Peyer's patch (tissue), 4 donors: ENCODE data around the gene LCE7A. TPM values are rescaled to one million over a fixed set of nuclear protein-coding genes. Genes with fewer than 3 reads are reported as not detected.

ENCODE experiments used
- DNase-seq, 3 donors: peaks; one replicate each; pipeline ENCODE4 v3.0.0-alpha.2; 2017 to 2019
- H3K27ac ChIP-seq, 4 donors: fragments of 200-600 bp; sonication (generic); one replicate each; pipeline ENCODE4 v1.5.1; 2016 to 2019
- H3K27me3 ChIP-seq, 2 donors: fragments of 200-600 bp; sonication (generic); one replicate each; pipeline ENCODE4 v1.5.1; 2019
- H3K36me3 ChIP-seq, 3 donors: fragments of 200-600 bp; sonication (generic); one replicate each; pipeline ENCODE4 v1.5.1; 2016 to 2019
- H3K4me1 ChIP-seq, 4 donors: fragments of 200-600 bp; sonication (generic); one replicate each; pipeline ENCODE4 v1.5.1; 2016 to 2019
- H3K4me3 ChIP-seq, 4 donors: fragments of 200-600 bp; sonication (generic); 1 replicate in 3 of 4; 2 replicates in 1 of 4; pipeline ENCODE4 v1.5.1; 2016 to 2019; ENCODE audit warnings: mild to moderate bottlenecking in 1 of 4
- H3K9me3 ChIP-seq, 4 donors: fragments of 200-600 bp; sonication (generic); one replicate each; pipeline ENCODE4 v1.5.1; 2016 to 2019; ENCODE audit warnings: mild to moderate bottlenecking in 1 of 4
- POLR2A ChIP-seq, 2 donors: fragments of 450-650 bp; IDR thresholded peaks; one replicate each; pipeline ENCODE4 v1.5.1; 2017; ENCODE audit warnings: antibody characterized with exemption in 2 of 2, mild to moderate bottlenecking in 2 of 2, moderate library complexity in 2 of 2
- total RNA-seq, 4 donors: library from RNA; depleted of rRNA; stranded (reverse); fragments of >200 nt; gene quantifications; one replicate each; pipeline ENCODE4 v1.1.0, GENCODE V29; 2016
- TF ChIP-seq, protein P1 (sequence below), 6 experiments: fragments of 450-650 bp in 4 of 6; fragments of 200-600 bp in 2 of 6; sonication (generic) in 1 of 6; IDR thresholded peaks; one replicate each; pipeline ENCODE4 v1.5.1; 2017 to 2019; ENCODE audit warnings: antibody characterized with exemption in 6 of 6, mild to moderate bottlenecking in 3 of 6, moderate library complexity in 1 of 6

Gene LCE7A
- total RNA-seq = not detected

DNA sequence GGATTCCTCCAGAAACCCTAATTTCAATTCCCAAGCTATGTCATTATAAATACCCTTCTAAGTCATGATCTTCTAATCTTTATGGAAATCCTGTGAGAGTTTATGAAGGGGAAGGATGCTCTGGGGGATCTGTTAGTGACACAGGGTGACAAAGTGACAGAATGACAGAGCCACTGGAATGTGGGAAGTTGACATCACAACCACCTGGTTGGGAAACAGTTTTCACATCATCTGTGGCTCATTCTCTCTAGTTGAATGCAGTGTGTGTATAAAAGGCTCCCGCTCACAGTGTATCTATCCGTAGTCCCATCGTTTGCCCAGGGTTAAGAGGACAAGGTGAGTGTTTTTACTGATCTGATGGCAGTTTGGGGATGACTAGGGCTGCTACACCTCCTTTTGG is at the start of gene LCE7A:
Gene LCE7A (plus strand): TSS at position 301 of the 400 bp plus-strand sequence. CDS start 702 bp downstream, outside the sequence.
- no peaks in the 10 kb centered on the region for H3K4me1 ChIP-seq
- no peak within 1 kb of the TSS for H3K4me3 ChIP-seq
- H3K27me3 ChIP-seq = no peaks in the 10 kb centered on the region
- no peaks in the 10 kb centered on the region for H3K9me3 ChIP-seq
- no peak for TF ChIP-seq POLR2A (IDR thresholded peaks at IDR 0.05)
- TF ChIP-seq, protein P1, sequence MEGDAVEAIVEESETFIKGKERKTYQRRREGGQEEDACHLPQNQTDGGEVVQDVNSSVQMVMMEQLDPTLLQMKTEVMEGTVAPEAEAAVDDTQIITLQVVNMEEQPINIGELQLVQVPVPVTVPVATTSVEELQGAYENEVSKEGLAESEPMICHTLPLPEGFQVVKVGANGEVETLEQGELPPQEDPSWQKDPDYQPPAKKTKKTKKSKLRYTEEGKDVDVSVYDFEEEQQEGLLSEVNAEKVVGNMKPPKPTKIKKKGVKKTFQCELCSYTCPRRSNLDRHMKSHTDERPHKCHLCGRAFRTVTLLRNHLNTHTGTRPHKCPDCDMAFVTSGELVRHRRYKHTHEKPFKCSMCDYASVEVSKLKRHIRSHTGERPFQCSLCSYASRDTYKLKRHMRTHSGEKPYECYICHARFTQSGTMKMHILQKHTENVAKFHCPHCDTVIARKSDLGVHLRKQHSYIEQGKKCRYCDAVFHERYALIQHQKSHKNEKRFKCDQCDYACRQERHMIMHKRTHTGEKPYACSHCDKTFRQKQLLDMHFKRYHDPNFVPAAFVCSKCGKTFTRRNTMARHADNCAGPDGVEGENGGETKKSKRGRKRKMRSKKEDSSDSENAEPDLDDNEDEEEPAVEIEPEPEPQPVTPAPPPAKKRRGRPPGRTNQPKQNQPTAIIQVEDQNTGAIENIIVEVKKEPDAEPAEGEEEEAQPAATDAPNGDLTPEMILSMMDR (IDR thresholded peaks at IDR 0.05) = no peak
- DNase-seq = no peak
- no peak within 1 kb of the TSS for H3K27ac ChIP-seq
- H3K36me3 ChIP-seq = no peaks in the 10 kb centered on the region

- TF ChIP-seq POLR2A (IDR thresholded peaks at IDR 0.05) = no peak
- TF ChIP-seq, protein P1 (IDR thresholded peaks at IDR 0.05) = no peak
- Histone ChIP-seq H3K4me3 (no peak overlapping the region), H3K27me3 (no peaks in the 10 kb centered on the region), H3K36me3 (no peaks in the 10 kb centered on the region), H3K9me3 (no peaks in the 10 kb centered on the region), H3K27ac (no peak overlapping the region), H3K4me1 (no peaks in the 10 kb centered on the region)
- no peak for DNase-seq
Measured at GRCh38 chr1:152811050-152811449, 48.7 kb upstream of the LCE7A start.

GRCh38 chr1:152811671-152812070 is 48.1 kb upstream of the LCE7A start, which contains the start of gene LCE1B:
Gene LCE1B, plus strand, starts transcription at chr1:152811971. Its CDS starts 476 bp downstream, at chr1:152812447.
- H3K27me3 ChIP-seq = no peaks in the 10 kb centered on the region
- no peaks in the 10 kb centered on the region for H3K4me1 ChIP-seq
- no peak within 1 kb of the TSS for H3K4me3 ChIP-seq
- H3K27ac ChIP-seq = no peak within 1 kb of the TSS
- DNase-seq = no peak
- no peaks in the 10 kb centered on the region for H3K36me3 ChIP-seq
- TF ChIP-seq, protein P1 (IDR thresholded peaks at IDR 0.05) = no peak
- TF ChIP-seq POLR2A (IDR thresholded peaks at IDR 0.05) = no peak
- no peaks in the 10 kb centered on the region for H3K9me3 ChIP-seq

GRCh38 chr1:152817309-152817708 is 42.5 kb upstream of the LCE7A start:
- Histone ChIP-seq H3K9me3 (no peaks in the 10 kb centered on the region), H3K36me3 (no peaks in the 10 kb centered on the region), H3K27ac (no peak overlapping the region), H3K4me1 (no peaks in the 10 kb centered on the region), H3K4me3 (no peak overlapping the region), H3K27me3 (no peaks in the 10 kb centered on the region)
- no peak for TF ChIP-seq POLR2A (IDR thresholded peaks at IDR 0.05)
- TF ChIP-seq, protein P1 (IDR thresholded peaks at IDR 0.05) = no peak
- no peak for DNase-seq

- no peak for DNase-seq
- TF ChIP-seq POLR2A (IDR thresholded peaks at IDR 0.05) = no peak
- TF ChIP-seq, protein P1 (IDR thresholded peaks at IDR 0.05) = no peak
- Histone ChIP-seq H3K9me3 (no peaks in the 10 kb centered on the region), H3K4me3 (no peak overlapping the region), H3K27ac (no peak overlapping the region), H3K4me1 (no peaks in the 10 kb centered on the region), H3K36me3 (no peaks in the 10 kb centered on the region), H3K27me3 (no peaks in the 10 kb centered on the region)
Measured at GRCh38 chr1:152823294-152823693, 36.5 kb upstream of the LCE7A start.

GRCh38 chr1:152824964-152825363 is 34.8 kb upstream of the LCE7A start:
- H3K4me1 ChIP-seq = no peaks in the 10 kb centered on the region
- H3K9me3 ChIP-seq = no peaks in the 10 kb centered on the region
- no peak for DNase-seq
- no peaks in the 10 kb centered on the region for H3K36me3 ChIP-seq
- TF ChIP-seq, protein P1 (IDR thresholded peaks at IDR 0.05) = no peak
- TF ChIP-seq POLR2A (IDR thresholded peaks at IDR 0.05) = no peak
- no peak overlapping the region for H3K4me3 ChIP-seq
- no peaks in the 10 kb centered on the region for H3K27me3 ChIP-seq
- no peak overlapping the region for H3K27ac ChIP-seq
